NCI-H1930 (cell line): ENCODE data around the gene AGR3.

ENCODE experiments used
- DNase-seq, 2 experiments: peaks; one replicate each; lab custom pipeline; 2025; lab: John Stamatoyannopoulos, UW

The AGR3 gene

DNA sequence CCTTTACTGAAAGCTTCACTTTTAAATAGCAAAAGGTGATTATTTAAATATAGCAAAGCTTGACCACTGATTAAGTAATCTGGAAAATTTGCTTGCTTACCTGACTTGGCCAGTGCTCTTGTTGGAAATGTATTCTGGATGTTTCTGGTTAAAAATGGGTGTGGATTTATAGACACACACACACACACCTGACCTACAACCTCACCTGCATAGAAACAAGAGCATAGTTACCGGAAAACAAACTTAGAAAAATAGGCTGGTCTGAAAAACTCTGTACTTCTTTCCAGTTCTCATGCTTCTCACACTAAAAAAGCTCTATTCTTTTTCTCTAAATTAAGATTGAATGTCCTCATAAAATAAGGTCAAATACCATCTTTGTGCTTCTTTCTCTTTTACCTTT lies at the start of gene AGR3:
AGR3 (minus strand) TSS at position 140 of the 400 bp plus-strand sequence. CDS start 3,365 bp downstream, outside the sequence.
- no peak for DNase-seq

DNA sequence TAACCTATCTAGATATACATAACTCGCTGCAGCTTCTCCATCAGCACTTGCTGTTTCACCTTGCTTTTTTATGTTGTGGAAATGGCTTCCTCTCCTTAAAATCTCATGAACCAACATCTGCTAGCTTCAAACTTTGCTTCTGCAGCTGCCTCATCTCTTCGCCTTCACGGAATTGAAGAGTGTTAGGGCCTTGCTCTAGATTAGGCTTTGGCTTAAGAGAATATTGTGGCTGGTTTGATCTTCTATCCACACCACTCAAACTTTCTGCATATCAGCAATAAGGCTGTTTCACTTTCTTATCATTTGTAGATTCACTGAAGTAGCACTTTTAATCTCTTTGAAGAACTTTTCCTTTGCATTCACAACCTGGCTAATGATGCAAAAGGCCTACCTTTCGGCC lies 49.2 kb upstream of the AGR3 start:
- no peak for DNase-seq

DNA sequence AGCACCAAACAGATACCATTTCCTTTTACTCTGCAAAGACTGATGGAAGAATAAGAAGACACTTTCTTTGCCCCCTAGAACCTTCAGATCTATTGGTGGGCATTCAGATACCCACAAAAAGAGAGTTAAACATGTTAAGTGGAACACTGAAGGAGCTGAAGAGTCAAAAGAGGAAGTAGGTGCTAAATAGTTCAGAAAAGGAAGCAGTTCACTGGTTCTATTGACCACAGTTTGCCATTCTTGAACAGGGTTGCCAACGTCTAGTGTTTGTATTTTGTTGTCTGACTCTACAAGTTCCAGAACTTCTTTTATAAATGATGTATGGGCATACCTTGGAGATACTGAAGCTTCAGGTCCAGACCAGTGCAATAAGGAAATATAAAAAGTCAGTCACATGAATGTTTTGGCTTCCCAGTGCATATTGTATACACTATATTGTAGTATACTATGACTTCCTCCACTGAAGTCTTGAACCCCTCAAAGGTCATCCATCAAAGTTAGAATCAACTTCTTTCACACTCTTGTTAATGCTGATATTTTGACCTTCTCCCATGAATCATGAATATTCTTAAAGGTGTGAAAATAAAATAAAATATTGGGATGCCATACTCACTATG lies 47.5 kb upstream of the AGR3 start:
- DNase-seq = no peak

GRCh38 chr7:16926861-16927260 lies 45.1 kb upstream of the AGR3 start:
- DNase-seq = no peak

DNA sequence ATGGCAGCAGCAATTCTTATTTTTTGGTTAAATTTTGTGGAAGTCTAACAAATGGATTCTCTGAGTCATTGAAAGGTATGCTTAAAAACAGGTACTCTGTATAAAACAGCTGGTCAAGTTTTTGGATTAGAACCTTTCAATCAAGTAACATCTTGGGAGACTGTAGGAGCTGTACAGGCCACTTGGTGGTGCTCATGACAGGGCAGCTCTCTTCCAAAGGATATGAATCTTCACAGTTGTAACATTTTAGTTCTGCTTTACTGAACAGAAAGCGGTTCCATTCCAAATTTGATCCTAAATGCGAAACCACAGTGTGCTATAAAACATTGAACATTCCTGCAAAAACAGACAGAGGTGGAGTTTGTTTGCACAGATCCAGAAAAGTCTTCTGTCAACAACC lies 44.5 kb upstream of the AGR3 start:
- no peak for DNase-seq

- DNase-seq = no peak
Observed at GRCh38 chr7:16925609-16926008, 43.8 kb upstream of the AGR3 start.

GRCh38 chr7:16923019-16923418 lies 41.2 kb upstream of the AGR3 start:
- DNase-seq = no peak

- no peak for DNase-seq
Observed at GRCh38 chr7:16921644-16922257, 40.0 kb upstream of the AGR3 start.

- DNase-seq = no peak
Observed at GRCh38 chr7:16921151-16921550, 39.4 kb upstream of the AGR3 start.

DNA sequence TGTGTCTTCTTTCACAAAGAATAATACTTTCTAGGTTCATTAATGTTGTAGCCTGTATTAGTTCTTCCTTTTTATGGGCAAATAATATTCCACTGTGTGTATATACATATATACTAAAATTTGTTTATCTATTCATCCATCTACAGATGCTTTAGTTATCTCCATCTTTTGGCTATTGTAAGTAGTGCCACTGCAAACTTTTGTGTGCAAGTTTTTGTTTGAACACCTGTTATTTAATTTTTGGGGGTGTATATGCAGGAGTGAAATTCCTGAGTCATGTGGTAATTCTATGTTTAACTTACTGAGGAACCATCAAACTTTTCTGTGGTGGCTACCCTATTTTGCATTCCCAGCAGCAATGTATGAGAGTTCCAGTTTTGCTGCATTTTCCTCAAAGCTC lies 37.7 kb upstream of the AGR3 start:
- DNase-seq = no peak

DNA sequence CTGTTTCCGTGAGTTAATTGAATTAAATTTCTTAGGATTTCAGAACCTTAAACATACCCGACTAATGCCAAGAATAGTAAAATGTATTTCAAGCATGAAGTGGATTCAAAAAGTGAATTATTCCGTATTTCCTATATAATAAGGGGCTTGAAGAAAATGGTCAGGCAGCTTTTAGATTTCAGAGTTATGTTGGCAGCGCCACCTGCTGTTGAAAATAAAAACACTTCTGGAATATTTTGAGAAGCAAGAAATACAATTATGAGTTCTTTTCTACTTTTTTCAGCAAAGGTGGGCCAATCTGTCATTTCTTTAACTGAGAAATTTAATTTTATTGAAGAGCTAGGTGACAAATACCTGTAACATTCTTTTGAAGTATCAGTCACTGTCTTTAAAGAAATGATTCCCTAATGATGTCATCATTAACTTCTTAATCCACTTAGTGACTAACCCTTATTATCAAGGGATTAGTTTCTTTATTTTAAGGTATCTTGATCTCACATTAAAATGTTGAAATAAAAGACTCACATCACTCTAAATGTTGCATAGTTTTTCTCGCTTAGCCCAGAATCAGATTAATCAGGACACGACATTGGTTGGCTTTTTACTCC lies 36.6 kb upstream of the AGR3 start:
- DNase-seq = peak; percentile 4 to 35

DNA sequence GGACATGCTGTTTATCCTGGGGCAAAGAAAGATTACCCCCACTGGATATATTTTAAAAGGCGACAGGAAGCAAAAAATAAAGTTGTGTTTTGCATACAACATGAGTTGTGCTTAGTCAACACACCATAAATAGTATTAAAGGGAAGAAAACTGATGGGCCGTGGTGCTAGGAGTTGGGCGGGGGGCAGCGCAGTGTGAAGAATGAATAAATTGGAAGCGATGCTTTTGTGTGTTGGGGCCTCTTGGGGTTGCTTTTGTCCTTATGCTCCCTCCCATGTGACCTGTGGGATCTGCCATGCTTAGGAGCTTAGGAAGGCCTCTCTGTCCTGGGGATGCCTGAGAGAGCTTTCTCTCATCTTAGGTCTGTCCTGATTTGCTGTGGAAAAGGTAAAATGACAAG lies 35.0 kb upstream of the AGR3 start:
- no peak for DNase-seq

- no peak for DNase-seq
Observed at GRCh38 chr7:16916105-16916639, 34.4 kb upstream of the AGR3 start.

GRCh38 chr7:16915405-16915804 lies 33.6 kb upstream of the AGR3 start:
- DNase-seq = no peak

DNA sequence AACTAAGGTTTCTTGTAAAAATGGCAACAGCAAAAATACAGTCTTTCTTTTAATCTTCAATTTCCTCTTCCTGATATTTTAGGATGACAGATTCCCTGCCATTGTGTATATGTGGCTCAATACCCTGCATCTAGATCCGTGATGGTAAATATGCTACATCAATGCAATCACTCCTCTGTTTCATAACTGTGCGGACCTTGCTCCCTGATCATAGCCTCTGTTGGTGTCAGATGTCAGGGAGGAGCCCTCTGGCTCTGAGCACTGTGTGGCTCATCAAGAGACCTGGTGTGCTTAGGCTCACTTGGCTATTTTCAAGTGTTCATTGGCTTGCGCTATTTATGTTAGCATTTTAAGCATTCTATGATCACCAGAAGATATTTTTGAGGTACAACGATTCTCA lies 33.0 kb upstream of the AGR3 start:
- DNase-seq = no peak

- DNase-seq = no peak
Observed at GRCh38 chr7:16913643-16914042, 31.9 kb upstream of the AGR3 start.

DNA sequence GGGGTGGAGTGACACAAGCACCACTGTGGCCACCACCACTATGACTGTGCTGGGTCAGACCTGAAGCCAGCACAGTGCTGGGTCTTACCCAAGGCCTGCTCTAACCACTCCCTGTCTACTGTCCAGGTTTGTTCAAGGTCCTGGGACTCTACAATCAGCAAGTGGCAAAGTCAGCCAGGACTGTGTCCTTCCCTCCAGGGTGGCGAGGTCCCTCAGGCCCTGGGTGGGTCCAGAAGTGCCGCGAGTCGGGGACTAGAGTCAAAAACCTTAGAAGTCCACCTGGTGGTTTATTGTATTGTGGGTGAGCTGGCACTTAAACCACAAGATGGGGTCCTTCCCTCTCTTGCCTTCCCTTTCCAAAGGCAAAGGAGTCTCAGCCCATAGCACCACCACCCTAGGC lies 30.8 kb upstream of the AGR3 start:
- no peak for DNase-seq

DNA sequence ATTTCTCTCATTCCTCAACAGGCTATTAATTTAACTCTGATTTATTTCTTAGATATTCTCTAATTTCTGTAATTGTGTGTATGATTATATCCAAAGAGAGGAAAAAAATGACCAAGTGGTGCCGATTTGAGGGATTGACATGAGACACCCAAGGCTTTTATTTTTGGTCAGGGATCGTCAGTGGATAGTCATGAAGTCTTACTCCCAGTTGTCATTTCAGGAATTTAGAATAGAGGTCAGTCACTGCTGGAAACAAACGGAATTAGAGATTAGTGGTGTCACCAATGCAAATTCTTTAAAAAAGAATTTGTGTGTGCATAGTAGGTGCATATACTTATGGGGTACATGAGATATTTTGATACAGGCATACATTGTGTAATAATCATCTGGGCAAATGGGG lies 26.8 kb upstream of the AGR3 start:
- DNase-seq = no peak

DNA sequence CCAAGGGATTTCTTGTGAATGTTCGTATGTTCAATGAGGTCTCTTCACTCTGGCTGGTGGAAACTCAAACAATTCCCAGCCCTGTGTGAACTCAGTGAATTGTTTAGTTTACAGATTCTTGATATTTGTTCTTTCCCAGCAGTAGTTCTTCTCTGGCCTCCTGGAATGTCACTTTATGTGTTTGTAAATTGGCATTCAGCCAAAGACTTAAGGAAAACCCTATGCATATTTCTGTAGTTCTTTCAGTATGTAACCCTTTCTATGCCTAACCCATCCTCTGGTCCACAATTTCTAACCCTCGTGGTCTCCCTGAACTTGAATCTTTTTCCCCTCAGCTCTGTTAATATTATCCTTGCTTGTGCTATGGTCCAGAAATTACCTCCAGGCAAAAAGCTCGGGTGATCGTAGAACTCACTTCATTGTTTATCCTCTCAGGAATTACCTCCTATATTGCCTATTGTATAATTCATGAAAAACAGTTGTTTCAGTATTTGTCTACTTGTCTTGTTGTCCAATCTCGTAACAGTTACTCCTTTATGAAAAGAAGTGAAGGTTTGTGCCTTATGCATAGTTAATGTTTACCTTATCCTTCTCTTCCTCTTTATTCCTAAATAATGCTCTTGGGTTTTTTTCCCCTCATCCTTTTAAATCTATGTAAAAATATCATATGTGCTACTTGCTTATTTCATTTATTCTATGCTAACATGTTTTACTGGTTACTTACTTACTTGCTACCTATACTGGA lies 23.7 kb upstream of the AGR3 start:
- DNase-seq = no peak

DNA sequence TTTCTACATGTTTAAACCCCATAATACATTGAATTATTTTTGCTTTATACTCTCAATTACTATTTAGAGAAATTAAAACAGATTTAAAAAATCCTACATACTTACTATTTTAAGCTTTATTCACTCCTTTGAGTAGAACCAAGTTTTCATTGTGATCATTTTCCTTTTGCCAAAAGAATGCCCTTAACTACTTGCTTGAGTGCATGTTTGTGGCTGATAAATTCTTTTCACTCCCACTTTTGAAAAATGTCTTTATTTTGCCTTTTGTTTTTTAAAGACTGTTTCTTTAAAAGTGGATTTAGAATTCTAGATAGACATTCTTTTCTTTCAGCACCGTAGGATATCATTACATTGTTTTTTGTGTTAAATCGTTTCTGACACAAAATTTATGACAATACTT lies 22.3 kb upstream of the AGR3 start:
- DNase-seq = no peak

- DNase-seq = no peak
Observed at GRCh38 chr7:16900209-16900768, 18.5 kb upstream of the AGR3 start.

DNA sequence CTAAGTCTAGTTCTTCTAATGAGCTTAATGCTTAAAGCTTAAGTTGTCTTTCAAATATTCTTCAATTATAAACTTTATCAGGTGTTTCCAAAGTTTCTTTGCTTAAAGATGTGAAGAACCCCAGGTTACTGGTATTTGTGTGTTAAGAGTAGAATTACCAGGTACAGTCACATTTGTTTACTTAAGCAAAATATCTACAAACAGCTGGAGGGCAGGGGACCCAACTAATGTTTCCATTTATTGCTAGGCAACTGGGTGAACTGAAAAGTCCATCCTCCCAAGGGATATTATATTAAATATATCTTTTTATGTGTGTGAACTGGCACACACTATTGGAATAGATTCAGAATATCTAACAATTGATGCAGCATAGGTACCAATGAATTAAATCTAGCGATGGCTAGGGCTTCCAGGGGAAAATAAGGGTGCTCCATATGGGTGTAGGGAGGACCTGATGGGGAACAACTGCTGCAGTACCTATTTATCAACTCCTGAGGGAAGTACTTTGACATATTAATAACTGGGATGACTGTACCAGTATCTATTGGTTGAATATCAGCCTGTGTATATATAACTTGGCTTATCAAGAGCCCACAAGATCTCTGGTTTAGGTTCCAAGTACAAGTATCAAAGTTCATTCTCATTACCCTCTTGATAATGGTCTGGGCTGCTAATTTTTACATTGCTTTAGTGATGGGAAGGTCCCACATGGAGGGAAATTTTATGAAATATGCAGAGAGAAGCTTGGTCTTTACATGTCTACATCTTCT lies 10.3 kb upstream of the AGR3 start:
- no peak for DNase-seq
